Calu3 (cell line): Measurements from ENCODE around the gene ACP5. TPM values are rescaled to one million over a fixed set of nuclear protein-coding genes. Genes with fewer than 3 reads are reported as not detected.

Experiments
- BruUV-seq: library from RNA; stranded (reverse); fragments of 400-500 nt; replicated peaks from 2 replicates; lab custom pipeline; 2021; lab: Mats Ljungman, UMichigan
- CTCF ChIA-PET: fragments of 300-600 bp; sonication (Branson Sonifier 250); formaldehyde crosslinking; loops from one replicate; lab custom pipeline; 2022; ENCODE audit warnings: antibody characterized with exemption; lab: Charles Lee
- DNase-seq: peaks from one replicate; pipeline ENCODE4 v3.0.0; 2022
- H3K27ac Mint-ChIP-seq: one replicate; pipeline ENCODE4 v1.8.0; 2022; ENCODE audit warnings: mixed read lengths; ENCODE audit not compliant: unreplicated experiment
- H3K27me3 Mint-ChIP-seq: one replicate; pipeline ENCODE4 v1.8.0; 2022; ENCODE audit warnings: mixed read lengths; ENCODE audit not compliant: unreplicated experiment
- H3K36me3 Mint-ChIP-seq: one replicate; pipeline ENCODE4 v1.8.0; 2022; ENCODE audit warnings: mild to moderate bottlenecking, moderate library complexity, mixed read lengths; ENCODE audit not compliant: insufficient read depth, unreplicated experiment
- H3K4me1 Mint-ChIP-seq: one replicate; pipeline ENCODE4 v1.8.0; 2022; ENCODE audit warnings: mild to moderate bottlenecking, low read depth, mixed read lengths; ENCODE audit not compliant: unreplicated experiment
- H3K4me3 Mint-ChIP-seq: one replicate; pipeline ENCODE4 v1.8.0; 2022; ENCODE audit warnings: mild to moderate bottlenecking, low read depth, moderate library complexity, mixed read lengths; ENCODE audit not compliant: unreplicated experiment
- H3K9me3 Mint-ChIP-seq: one replicate; pipeline ENCODE4 v1.8.0; 2022; ENCODE audit warnings: low read depth, mixed read lengths; ENCODE audit not compliant: unreplicated experiment
- CTCF ChIP-seq: fragments of 200-600 bp; IDR thresholded peaks from one replicate; pipeline ENCODE4 v1.8.0; 2022; ENCODE audit warnings: antibody characterized with exemption; ENCODE audit not compliant: unreplicated experiment
- intact Hi-C: fragments of 100-400 bp; cut with micrococcal nuclease; formaldehyde crosslinking; loops from one replicate; pipeline ENCODE4 v1.10.0; 2022; ENCODE audit not compliant: unreplicated experiment
- total RNA-seq: library from RNA; stranded (reverse); gene quantifications from 2 replicates; pipeline ENCODE4 v1.2.3, GENCODE V29; 2022

Gene ACP5
- total RNA-seq, 1 experiment from 2014 or later = 0.94 TPM

DNA sequence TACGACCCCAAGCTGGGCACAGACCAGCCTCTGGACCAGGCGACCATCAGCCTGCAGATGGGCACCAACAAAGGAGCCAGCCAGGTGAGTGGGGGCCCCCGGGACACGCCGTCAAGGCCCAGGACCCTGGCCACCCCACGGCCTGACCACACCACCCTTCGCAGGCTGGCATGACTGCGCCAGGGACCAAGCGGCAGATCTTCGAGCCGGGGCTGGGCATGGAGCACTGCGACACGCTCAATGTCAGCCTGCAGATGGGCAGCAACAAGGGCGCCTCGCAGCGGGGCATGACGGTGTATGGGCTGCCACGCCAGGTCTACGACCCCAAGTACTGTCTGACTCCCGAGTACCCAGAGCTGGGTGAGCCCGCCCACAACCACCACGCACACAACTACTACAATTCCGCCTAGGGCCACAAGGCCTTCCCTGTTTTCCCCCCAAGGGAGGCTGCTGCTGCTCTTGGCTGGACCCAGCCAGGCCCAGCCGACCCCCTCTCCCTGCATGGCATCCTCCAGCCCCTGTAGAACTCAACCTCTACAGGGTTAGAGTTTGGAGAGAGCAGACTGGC, 28.0 kb downstream of the ACP5 start:
- DNase-seq = no peak
- no peaks in the 10 kb centered on the region for H3K9me3 Mint-ChIP-seq
- CTCF ChIA-PET = no interaction called here
- no peaks in the 10 kb centered on the region for H3K4me1 Mint-ChIP-seq
- peaks cover 9% of the 10 kb centered on the region for H3K36me3 Mint-ChIP-seq
- no peak overlapping the region for H3K4me3 Mint-ChIP-seq
- intact Hi-C loops = no loop called here
- no peak for TF ChIP-seq CTCF
- no peak overlapping the region for H3K27ac Mint-ChIP-seq
- no TSS peak for BruUV-seq
- peaks cover 20% of the 10 kb centered on the region for H3K27me3 Mint-ChIP-seq

DNA sequence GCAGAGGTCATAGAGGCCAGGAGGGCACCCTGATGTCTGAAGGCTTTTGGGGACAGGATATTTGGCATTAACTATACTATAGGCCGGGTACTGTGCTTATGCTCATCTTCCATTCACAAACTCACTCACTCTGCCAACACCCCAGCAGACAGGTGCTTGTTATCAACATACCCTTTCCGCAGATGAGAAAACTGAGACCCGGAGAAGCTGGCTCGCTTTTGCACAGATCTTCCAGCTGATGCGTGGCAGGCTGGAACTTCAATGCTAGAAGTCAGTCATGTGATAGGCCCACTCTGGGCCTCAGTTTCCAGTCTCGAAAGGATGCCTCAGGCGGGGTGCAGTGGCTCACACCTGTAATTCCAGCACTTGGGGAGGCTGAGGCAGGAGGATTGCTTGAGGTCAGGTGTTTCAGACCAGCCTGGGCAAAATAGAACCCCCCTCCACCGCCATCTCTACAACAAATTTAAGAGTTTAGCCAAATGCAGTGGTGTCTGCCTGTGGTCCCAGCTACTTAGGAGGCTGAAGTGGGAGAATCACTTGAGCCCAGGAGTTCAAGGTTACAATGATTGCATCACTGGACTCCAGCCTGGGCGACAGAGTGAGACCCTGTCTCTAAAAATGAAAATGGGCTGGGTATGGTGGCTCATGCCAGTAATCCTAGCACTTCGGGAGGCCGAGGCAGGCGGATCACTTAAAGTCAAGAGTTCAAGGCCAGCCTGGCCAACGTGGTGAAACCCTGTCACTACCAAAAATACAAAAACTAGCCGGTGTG, 29.3 kb downstream of the ACP5 start:
- Mint-ChIP-seq H3K27me3 (peaks cover 32% of the 10 kb centered on the region), H3K4me3 (no peak overlapping the region), H3K9me3 (no peaks in the 10 kb centered on the region), H3K27ac (no peak overlapping the region), H3K4me1 (no peaks in the 10 kb centered on the region), H3K36me3 (no peaks in the 10 kb centered on the region)
- CTCF ChIA-PET = no interaction called here
- intact Hi-C loops = no loop called here
- DNase-seq = no peak
- no TSS peak for BruUV-seq
- TF ChIP-seq CTCF = no peak

GRCh38 chr19:11541238-11541637, 36.2 kb downstream of the ACP5 start:
- Mint-ChIP-seq H3K4me3 (no peak overlapping the region), H3K4me1 (no peaks in the 10 kb centered on the region), H3K27me3 (peaks cover 57% of the 10 kb centered on the region), H3K9me3 (no peaks in the 10 kb centered on the region), H3K36me3 (no peaks in the 10 kb centered on the region), H3K27ac (no peak overlapping the region)
- intact Hi-C loops = no loop called here
- no TSS peak for BruUV-seq
- CTCF ChIA-PET = no interaction called here
- TF ChIP-seq CTCF = no peak
- no peak for DNase-seq

- no TSS peak for BruUV-seq
- TF ChIP-seq CTCF = no peak
- intact Hi-C loops = no loop called here
- Mint-ChIP-seq H3K4me3 (no peak overlapping the region), H3K4me1 (no peaks in the 10 kb centered on the region), H3K27me3 (peaks cover 51% of the 10 kb centered on the region), H3K9me3 (no peaks in the 10 kb centered on the region), H3K36me3 (peaks cover 4% of the 10 kb centered on the region), H3K27ac (no peak overlapping the region)
- CTCF ChIA-PET = no interaction called here
- no peak for DNase-seq
Observed at GRCh38 chr19:11540645-11541044, 36.8 kb downstream of the ACP5 start.
